Stimulated activated CD4-positive, alpha-beta T cell treated with anti-CD3 and anti-CD28 coated beads, Interleukin-15, amount 100 ng/mL, for 24 hours (primary cell): Measurements from ENCODE around the gene POP4.
"Not testable (repeated sequence)": the region's sequence is repeated elsewhere in the genome, so short reads cannot be mapped to it uniquely, and the experiment has no call there.

Experiments used
- DNase-seq: peaks from one replicate; pipeline ENCODE4 v3.0.0-alpha.2; 2020

The POP4 gene

GRCh38 chr19:29614046-29614445 is 8.0 kb downstream of the POP4 start:
- DNase-seq = no peak

DNA sequence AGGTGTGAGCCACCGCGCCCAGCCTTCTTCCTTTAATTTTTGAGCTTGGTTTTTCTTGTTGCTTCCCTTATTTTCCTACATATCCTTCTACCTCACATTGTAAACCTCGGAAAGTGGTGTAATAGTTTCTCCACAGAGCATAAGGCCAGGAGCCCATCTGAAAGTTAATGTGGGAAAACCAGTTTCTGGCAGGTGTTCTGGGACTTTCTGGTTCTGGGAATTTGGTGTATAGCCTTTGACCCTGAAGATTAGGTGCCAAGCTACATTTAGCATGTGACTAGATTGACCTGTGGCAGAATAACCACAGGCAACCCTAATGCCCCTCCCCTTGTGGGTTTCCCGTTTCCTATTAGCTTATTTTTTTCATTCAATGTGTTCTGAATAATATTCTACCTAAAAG is 8.7 kb downstream of the POP4 start:
- no peak for DNase-seq

DNA sequence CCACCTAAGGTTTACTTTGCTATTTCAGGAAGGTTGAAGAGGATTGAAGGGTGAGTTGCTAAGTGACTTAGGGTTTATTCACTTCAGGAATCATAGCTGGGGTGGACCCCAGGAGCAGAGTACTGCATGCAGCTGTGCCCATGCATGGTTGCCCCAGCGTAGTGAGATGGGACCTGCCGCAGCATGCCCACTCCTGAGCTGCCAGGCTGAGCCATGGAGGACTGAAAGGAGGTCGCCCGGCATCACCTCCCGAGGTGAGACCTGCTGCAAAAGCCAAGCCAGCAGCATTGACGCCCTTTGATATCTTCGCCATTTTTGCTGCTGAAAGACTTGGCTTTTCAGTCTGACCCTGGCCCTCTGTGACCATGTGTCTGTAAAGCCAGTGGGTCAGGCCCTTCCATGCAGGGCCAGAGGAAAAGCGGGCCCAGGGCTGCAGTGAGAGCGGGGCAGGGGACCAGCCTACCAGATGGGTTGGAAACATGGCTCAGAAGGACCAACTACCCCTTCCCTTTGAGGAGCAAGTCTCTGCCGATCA is 9.9 kb downstream of the POP4 start:
- DNase-seq = no peak

- no peak for DNase-seq
Measured at GRCh38 chr19:29616541-29616940, 10.5 kb downstream of the POP4 start.

DNA sequence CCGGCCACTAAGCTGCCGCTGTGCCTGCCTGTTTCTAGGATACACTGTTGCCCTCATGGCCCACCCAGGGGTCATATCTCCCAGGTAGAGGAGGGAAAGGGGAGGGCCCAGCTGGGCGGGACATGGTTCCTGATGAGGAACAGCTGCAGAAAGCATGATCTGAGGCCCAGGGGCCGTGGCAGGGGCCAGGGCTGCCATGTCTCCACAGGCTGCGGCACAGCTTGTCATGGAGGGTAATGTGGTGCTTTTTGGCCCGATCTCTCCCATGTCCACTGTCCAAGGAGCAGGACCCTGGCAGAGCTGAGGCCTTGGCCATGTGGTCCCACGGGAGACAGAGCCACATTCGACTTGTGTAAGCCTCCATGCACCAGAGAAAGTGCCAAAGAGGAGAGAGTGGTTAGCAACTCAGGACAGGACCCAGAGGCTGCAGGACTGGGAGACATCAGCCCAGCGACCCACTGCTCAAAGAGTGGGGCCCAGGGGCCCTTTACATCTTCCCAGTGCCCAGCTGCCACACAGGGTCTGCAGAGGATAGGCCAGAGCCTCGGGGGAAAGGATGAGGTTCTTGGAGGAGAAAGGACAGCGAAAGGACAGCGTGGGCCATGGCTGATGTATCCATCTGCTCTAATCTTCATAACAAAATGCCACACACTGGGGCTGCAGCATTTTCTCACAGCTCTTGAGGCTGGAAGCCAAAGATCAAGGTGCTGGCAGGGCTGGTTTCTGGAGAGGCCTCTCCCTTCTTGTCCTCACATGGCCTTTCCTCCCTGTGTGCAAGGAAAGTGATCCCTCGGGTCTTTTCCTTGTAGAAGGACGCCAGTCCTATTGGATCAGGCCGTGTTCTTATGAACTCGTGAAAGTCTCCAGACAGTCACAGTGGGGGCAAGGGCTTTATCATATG is 11.5 kb downstream of the POP4 start:
- no peak for DNase-seq

DNA sequence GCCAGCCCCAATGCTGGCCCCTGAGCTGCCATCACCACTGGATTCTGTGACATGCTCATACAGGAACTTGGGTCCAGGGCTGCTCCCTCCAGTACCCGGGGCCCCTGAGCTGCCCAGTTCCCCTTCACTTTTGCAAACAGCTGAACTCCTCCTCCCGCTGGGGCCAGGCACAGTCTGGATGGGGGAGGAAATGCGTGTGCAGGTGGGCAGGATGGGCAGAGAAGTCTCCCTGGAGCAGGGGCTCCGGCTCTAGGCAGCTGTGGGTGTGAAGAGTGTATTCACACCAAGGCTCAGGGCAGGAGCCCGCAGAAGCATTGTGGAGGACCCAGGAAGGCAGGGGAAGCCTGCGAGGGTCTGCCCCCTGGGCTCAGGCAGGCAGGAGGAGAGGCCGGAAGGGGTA is 12.4 kb downstream of the POP4 start:
- no peak for DNase-seq

GRCh38 chr19:29618871-29619270 is 12.8 kb downstream of the POP4 start:
- DNase-seq = no peak

- DNase-seq = peak; percentile 74
Measured at GRCh38 chr19:29620931-29621351, 14.9 kb downstream of the POP4 start.

GRCh38 chr19:29622166-29623070 is 16.3 kb downstream of the POP4 start:
- DNase-seq = peak; percentile 52

GRCh38 chr19:29623726-29624488 is 17.8 kb downstream of the POP4 start:
- DNase-seq = peak; percentile 81

GRCh38 chr19:29624489-29625185 is 18.6 kb downstream of the POP4 start:
- DNase-seq = no peak

GRCh38 chr19:29625186-29625651 is 19.1 kb downstream of the POP4 start:
- no peak for DNase-seq

GRCh38 chr19:29626386-29626785 is 20.3 kb downstream of the POP4 start:
- no peak for DNase-seq

GRCh38 chr19:29626832-29627231 is 20.7 kb downstream of the POP4 start:
- DNase-seq = not testable (repeated sequence)

DNA sequence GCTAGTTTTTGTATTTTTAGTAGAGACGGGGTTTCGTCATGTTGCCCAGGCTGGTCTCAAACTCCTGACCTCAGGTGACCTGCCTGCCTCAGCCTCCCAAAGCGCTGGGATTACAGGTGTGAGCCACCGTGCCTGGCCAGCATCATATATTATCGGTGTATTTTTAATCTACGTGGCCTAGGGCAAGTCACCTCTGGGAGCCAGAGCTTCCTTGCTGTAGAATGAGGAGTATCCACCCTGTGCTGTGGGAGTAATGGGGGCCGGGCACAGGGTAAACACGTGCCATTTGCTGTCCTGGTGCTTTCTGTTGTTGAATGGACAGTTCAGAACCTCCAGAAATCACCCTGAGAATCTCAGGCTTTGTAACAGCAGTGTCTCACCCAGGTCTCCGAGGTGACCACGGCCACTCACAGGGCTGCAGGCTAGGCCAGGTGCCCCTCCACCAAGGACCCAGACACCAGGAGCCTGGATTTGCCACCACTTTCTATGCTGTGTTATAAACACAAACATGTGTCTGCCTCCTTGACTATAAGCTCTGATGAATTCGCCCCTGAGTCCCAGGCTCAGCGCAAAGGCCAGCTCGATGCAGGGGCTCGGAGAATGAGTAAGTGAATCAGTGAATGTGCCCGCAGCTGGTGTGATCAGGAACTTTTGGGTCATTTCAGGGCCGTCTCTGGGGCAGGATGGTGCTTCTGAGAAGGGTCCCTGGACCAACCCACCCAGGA is 22.7 kb downstream of the POP4 start:
- DNase-seq = no peak

DNA sequence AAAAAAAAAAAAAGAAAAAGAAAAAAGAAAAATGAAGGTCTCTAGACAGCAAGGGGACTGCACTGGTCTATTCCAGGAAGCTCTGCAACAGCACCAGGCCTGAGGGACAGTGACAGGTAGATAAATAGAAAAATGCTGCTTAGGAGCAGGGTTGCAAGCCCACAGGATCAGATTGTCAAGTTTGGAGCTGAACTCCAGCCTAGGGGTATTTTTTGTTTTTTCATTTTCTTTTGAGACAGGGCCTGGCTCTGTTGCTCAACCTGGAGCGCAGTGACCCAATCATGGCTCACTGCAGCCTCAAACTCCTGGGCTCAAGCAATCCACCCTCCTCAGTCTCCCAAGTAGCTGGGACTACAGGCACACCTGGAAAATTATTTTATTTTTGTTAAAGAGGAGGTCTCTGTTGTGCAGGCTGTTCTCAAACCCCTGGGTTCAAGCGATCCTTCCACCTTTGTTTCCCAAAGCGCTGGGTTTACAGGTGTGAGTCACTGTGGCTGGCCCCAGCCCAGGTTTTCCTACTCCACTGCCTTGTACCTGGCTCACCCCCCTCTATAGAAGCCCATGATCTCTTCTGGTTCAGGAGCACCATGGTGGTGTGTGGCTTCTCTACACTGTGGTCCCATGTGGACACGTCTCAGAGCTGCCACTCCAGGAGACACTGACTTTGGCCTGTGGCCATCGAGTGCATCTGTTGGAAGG is 23.9 kb downstream of the POP4 start:
- DNase-seq = no peak

- DNase-seq = no peak
Measured at GRCh38 chr19:29630655-29631054, 24.6 kb downstream of the POP4 start.

- DNase-seq = no peak
Measured at GRCh38 chr19:29631450-29631849, 25.4 kb downstream of the POP4 start.

DNA sequence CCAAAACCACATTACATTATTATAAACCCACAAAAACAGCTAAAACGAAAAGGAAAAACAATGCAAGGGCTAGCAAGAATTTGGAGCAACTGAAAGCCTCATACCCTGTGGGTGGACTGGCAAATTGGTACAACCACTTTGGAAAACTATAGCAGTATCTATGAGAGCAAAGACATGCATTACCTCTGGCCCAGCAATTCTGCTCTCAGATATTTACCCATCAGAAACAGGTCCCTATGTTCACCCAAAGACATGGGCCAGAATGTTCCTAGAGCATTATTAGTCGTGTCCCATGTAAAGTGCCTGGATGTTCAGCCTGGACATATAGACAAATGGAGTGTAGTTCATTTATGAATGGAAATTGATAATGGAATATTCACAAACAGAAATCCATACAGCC is 27.9 kb downstream of the POP4 start:
- DNase-seq = no peak

DNA sequence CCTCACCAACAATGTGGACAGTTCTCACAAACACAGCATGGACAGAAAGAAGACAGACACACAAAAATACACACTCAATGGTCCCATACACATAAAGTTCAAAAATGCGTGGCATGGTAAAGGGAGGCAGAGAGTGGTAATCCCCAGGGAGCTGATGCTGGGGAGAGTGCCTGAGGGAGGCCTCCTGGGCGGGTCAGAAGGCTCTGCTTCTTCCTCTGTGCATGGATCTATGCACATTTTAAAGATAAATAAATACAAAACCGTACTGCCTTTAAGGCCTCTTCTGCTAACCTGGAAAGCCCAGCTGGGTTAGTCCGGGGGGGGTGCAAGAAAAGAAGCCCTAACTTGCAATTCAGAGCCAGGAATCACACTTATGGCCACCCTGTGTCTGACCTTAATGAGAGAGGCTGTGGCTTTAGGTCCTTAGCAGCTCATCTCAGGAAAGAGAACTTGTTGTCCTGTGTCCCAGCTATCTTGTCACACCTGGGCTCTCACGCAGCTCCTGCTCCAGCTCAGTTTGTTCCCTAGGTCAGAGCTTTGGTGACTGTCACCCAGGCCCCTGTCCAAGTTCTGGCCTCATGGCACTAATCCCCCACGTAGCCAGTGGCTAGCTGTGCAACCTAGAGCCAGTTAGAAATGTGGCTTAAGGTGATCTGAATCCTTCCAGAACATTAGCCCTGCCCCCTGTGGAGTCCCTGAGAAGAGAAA is 28.5 kb downstream of the POP4 start:
- DNase-seq = no peak
